ENCODE data around the gene AKT1S1. TPM values are rescaled to one million over a fixed set of nuclear protein-coding genes. Genes with fewer than 3 reads are reported as not detected.

Gene AKT1S1
- total RNA-seq (2014; rRNA removed; shearing (Covaris generic)), result 7.3 TPM in 2 replicates
- 19.8 and 21.2 TPM in 2 replicates for total RNA-seq (2022)
- percentile 59 among the genes with signal in this experiment for Bru-seq, nascent RNA
- percentile 59 among the genes with signal in this experiment for BruChase-seq, experiment 1, labeled RNA remaining after a 6-hour chase
- BruChase-seq, experiment 2, labeled RNA remaining after a 2-hour chase, result percentile 74 among the genes with signal in this experiment
- long read RNA-seq, transcript AKT1S1-207 (5 exons, 3,075 nt), result major isoform, 8 of 27 reads
- long read RNA-seq, partial matches to known transcripts, result 8 of 27 reads
- long read RNA-seq, other reads (novel, unspliced or antisense), result 7 of 27 reads

DNA sequence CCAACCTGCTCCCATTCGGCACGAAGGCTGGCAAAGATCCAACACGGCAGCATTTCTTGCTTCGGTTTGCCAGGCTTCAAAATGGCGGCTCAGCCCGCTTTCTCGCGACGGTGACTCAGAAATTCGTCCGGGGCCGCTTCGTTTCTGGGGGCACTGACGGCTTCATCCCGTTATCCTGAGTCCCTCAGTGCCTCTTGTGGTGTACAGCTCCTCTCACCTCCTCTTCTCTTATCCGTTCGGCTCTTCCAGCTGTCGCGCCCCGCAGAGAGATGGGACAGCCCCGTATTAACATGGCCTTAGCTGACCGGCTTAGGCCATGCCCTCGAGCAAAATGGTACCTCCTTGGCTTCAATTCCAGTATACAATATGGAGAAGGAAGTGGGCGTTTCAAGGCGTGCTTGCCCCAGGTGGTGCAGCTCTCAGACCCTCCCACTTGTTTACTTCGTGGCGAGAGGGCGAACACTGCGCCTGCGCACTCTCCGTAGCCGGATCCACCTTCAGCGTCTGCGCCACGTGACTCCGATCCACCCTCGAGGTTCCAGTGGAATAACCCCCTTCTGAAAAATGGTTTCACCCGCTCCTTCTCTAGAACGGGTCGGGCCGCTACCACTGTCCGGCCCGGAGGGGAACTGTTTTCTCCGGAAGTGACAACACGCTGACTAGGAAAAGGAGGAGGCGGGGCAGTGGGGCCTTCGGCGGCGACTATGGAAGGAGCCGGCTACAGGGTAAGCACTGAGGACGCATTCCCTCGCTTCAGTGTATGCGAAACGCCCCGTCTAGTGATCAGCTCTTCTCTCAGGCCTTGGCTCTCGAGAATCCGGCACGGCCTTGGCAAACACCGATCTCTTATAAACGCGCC lies at the start of gene AKT1S1, which contains the start of gene TBC1D17:
Gene AKT1S1 (minus strand): TSS at position 336 of the 859 bp plus-strand sequence. CDS start 4,060 bp downstream, outside the sequence.
Gene TBC1D17 (plus strand): TSS at position 683 of the 859 bp plus-strand sequence. CDS start 22 bp downstream, at position 705.
- no peak for TF ChIP-seq CTCF (conservative IDR thresholded peaks at IDR 0.05; ENCODE audit: low read length)
- DNase-seq (ENCODE audit: low spot score), result peak; percentile 100
- Histone ChIP-seq H3K4me3 (ENCODE audit: low read depth, low read length, poor library complexity, severe bottlenecking) (peak within 1 kb of the TSS; percentile 90), H3K4me1 (ENCODE audit: insufficient read depth, low read length, poor library complexity, severe bottlenecking) (peaks cover 28% of the 10 kb centered on the region), H2AFZ (ENCODE audit: low read length) (peak within 1 kb of the TSS; percentile 84), H4K20me1 (ENCODE audit: insufficient read depth, low read length) (no peaks in the 10 kb centered on the region), H3K4me2 (ENCODE audit: low read length) (peak within 1 kb of the TSS; percentile 98), H3K9me2 (ENCODE audit: insufficient read depth, low read length) (no peaks in the 10 kb centered on the region), H3K9me3 (ENCODE audit: low read length) (no peaks in the 10 kb centered on the region), H3K79me2 (ENCODE audit: insufficient read depth, low read depth, low read length) (peaks cover 13% of the 10 kb centered on the region; the same call in 1 of the 2 replicates), H3K27ac (ENCODE audit: low read depth, low read length, poor library complexity, severe bottlenecking) (peak within 1 kb of the TSS; percentile 80), H3K36me3 (ENCODE audit: insufficient read depth, low read length) (peaks cover 13% of the 10 kb centered on the region)
- intact Hi-C loops (cut with micrococcal nuclease; ENCODE audit: unreplicated experiment), result loop anchor here (1.0 to 5.0 kb wide), 4 partner anchors 47 to 285 kb away; partner anchors contain the start of genes ATF5, FUZ, NUP62 and PRR12
- CTCF ChIA-PET (ENCODE audit: unreplicated experiment), result interaction anchor here (0.7 kb wide), 1 partner anchor 12 kb away, joined by 3 read pairs; no protein-coding TSS in a partner anchor
- POLR2A ChIA-PET, result interaction anchor here (0.6 to 1.4 kb wide), 3 partner anchors 18 to 51 kb away, joined by 3 to 6 read pairs (median 3); no protein-coding TSS in a partner anchor
- no TSS peak for BruUV-seq (replicated peaks)

DNA sequence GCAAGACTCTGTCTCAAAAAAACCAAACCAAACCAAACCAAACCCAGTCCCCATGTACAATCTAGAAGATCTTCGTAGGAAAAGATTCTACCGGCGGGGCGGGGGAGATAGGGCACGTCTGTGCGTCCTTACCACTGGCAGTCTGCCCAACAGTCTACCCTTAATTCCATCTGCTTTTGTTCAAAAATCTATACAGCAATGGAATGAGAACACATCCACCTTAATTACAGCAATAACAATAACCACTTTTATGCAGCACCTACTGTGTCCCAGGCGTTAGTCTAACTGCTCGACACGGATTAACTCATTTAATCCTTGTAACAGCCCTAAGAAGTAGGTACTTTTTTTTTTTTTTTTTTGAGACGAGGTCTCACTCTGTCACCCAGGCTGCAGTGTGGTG lies 49.4 kb upstream of the AKT1S1 start:
- Histone ChIP-seq H3K4me2 (ENCODE audit: low read length) (peak overlapping the region; percentile 92), H3K27ac (ENCODE audit: low read depth, low read length, poor library complexity, severe bottlenecking) (peak overlapping the region; percentile 90), H2AFZ (ENCODE audit: low read length) (no peak overlapping the region), H3K79me2 (ENCODE audit: insufficient read depth, low read depth, low read length) (peaks cover 98% of the 10 kb centered on the region), H3K4me1 (ENCODE audit: insufficient read depth, low read length, poor library complexity, severe bottlenecking) (peaks cover 76% of the 10 kb centered on the region), H3K36me3 (ENCODE audit: insufficient read depth, low read length) (peaks cover 89% of the 10 kb centered on the region), H4K20me1 (ENCODE audit: insufficient read depth, low read length) (peaks cover 21% of the 10 kb centered on the region; the same call in 1 of the 2 replicates), H3K9me3 (ENCODE audit: low read length) (no peaks in the 10 kb centered on the region), H3K9me2 (ENCODE audit: insufficient read depth, low read length) (no peaks in the 10 kb centered on the region), H3K4me3 (ENCODE audit: low read depth, low read length, poor library complexity, severe bottlenecking) (peak overlapping the region; percentile 91)
- TF ChIP-seq CTCF (conservative IDR thresholded peaks at IDR 0.05; ENCODE audit: low read length) (no peak), EZH2phosphoT487 (IDR thresholded peaks at IDR 0.05; ENCODE audit: borderline replicate concordance, low read depth, low read length) (no peak)
- CTCF ChIA-PET (ENCODE audit: unreplicated experiment), result no interaction called here
- POLR2A ChIA-PET, result no interaction called here
- intact Hi-C loops (cut with micrococcal nuclease; ENCODE audit: unreplicated experiment), result no loop called here
- DNase-seq (ENCODE audit: low spot score), result no peak
- no TSS peak for BruUV-seq (replicated peaks)
